IPS DF 4.7 (cell line): ENCODE measurements around the gene KCNG3.
A peak's percentile ranks its signal among the peaks of the same experiment; 100 is the strongest.

Experiments
- DNase-seq: peaks from one replicate; pipeline ENCODE4 v3.0.0-alpha.2; 2013; ENCODE audit warnings: low spot score; ENCODE audit errors: extremely low read depth

KCNG3 gene

GRCh38 chr2:42493468-42494354 lies at the start of gene KCNG3:
Gene KCNG3 (minus strand): TSS chr2:42493982. CDS start chr2:42493501, 481 bp downstream.
- DNase-seq: no peak

- DNase-seq: no peak
These were observed 49.1 kb upstream of the KCNG3 start for GRCh38 chr2:42542871-42543270.

GRCh38 chr2:42537493-42537892 lies 43.7 kb upstream of the KCNG3 start:
- DNase-seq: no peak

DNA sequence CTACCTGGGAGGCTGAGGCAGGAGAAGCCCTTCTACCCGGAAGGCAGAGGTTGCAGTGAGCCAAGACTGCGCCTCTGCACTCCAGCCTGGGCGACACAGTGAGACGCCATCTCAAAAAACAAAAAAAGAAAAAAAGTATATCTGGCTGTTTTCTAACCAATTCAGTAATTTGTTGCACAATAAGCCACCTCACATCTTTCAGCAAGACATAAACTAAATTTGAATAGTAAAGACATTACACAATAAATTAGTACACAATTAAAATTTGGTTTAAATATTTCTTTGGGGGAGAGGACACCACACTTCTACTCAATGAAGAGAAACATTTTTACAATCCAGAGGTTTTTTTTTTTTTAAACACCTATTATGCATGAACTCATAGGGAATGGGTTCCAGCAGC lies 38.6 kb upstream of the KCNG3 start:
- DNase-seq: no peak

DNA sequence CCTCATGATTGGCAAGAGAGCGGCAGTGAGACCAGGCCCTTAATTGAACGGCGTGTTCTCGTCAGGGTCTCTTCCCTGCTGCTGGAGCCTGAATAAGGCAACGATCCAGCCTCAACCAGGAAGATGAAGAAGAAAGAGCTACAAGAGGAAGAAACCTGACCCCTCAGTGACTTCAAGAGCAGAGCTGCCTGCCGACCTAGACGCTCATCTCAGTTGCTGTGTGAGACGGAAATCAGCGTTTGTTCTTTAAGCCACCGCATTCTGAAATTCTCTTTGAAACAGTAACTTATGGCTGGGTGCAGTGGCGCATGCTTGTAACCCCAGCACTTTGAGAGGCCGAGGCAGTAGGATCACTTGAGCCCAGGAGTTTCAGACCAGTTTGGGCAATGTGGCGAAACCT lies 29.6 kb upstream of the KCNG3 start:
- no peak for DNase-seq

DNA sequence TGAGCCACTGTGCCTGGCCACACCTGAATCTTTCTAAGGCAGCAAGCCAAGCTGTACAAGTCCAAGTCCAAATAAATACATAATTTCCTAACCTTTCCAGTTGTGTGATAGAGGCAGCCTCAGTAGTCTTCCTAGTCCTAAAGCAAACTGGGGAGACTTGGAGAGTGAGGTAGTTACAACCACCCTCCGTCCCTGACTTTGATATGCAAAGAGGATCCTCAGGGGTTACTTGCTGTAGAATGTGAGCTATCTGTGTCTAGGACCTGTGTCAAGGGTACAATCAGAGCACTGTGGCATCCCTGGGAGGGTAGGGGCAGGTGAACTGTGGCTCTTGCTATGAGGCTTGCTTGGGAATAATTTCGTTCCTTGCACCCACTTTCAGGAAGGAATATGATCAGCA lies 28.3 kb upstream of the KCNG3 start:
- DNase-seq: no peak

- no peak for DNase-seq
These were observed 25.8 kb upstream of the KCNG3 start for GRCh38 chr2:42519624-42520023.

- DNase-seq: no peak
These were observed 22.7 kb upstream of the KCNG3 start for GRCh38 chr2:42516418-42516901.

- DNase-seq: peak; percentile 80
These were observed 19.6 kb upstream of the KCNG3 start for GRCh38 chr2:42513252-42513918.

GRCh38 chr2:42510608-42511243 lies 16.9 kb upstream of the KCNG3 start:
- no peak for DNase-seq

- no peak for DNase-seq
These were observed 16.4 kb upstream of the KCNG3 start for GRCh38 chr2:42510191-42510590.

DNA sequence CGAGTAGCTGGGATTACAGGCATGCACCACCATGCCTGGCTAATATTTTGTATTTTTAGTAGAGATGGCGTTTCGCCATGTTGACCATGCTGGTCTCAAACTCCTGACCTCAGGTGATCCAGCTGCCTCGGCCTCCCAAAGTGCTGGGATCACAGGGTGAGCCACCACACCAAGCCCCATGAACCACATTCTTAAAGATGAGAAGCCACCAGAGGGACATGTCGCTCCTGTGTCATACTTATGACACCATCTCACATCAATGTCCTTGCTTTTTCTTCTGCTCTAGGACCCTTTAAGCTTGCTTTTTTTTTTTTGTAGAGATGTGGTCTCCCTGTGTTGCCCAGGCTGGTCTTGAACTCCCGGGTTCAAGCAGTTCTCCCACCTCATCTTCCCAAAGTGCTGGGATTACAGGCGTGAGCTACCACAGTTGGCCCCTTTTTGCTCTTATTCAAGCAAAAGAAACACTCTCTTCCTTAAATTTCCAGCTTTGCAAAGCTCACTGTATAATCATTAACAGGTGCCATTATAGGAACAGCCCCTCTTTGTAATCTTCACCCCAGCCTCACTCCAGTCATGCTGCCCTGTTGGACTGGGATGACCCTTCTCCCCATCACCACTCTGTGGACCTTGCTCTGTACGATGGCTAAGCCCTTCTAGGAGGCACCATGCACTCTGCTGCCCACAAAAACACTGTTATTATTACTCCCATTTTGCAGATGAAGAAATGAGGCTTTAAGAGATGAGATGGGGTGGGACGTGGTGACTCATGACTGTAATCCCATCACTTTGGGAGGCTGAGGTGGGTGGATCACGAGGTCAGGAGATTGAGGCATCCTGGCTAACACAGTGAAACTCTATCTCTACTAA lies 10.8 kb upstream of the KCNG3 start:
- no peak for DNase-seq

DNA sequence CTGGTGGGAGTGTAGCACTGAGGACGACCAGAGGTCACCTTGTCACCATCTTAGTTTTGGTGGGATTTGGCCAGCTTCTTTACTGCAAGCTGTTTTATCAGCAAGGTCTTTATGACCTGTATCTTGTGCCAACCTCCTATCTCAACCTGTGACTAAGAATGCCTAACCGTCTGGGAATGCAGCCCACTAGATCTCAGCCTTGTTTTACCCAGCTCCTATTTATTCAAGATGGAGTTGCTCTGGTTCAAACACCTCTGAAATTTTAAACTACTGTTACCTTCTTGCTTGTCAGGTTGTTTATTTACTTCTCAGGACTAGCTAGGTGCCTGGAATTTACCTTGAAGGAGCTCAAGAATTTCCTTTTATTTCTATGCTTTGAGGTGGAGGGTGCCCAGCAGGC lies 9.5 kb upstream of the KCNG3 start:
- no peak for DNase-seq

DNA sequence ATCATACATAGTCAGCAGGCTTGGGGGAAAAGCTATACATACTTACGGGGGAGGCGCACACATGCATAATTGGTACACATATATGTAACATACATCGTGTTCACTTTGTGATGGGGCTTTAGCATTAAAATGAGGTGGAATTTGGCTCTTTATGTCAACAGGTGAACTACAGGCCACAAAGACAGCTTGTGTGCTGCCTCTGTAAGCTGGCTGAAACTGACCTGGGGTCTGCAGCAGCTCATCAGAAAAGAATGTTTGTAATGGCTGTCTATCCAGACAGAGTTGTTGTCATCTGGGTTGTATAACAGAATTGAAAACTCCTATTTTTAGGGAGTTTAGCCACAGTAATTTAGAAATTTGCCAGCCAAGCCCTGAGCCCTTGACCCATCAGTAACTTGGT lies 4.7 kb upstream of the KCNG3 start:
- no peak for DNase-seq

DNA sequence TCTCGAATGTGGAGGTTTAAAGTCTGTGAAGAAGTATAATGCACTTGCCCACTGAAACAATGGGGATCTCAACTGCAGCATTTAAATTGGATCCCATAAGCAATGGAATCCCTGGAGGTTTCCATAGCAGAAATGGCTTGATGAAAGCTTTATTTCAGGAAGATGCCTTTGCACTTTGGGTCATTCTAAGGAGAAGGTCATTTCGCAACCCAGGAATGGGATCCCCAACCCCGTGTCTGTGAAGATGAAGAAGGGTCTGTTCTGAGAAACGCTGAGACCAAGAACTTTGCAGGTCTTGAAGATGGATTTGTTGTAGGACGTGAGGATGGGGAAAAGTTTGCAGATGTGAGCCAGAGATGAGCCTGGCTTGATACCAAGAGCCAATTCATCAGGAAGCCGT lies 1.8 kb upstream of the KCNG3 start:
- no peak for DNase-seq

GRCh38 chr2:42495234-42495581 lies 1.4 kb upstream of the KCNG3 start:
- DNase-seq: no peak

DNA sequence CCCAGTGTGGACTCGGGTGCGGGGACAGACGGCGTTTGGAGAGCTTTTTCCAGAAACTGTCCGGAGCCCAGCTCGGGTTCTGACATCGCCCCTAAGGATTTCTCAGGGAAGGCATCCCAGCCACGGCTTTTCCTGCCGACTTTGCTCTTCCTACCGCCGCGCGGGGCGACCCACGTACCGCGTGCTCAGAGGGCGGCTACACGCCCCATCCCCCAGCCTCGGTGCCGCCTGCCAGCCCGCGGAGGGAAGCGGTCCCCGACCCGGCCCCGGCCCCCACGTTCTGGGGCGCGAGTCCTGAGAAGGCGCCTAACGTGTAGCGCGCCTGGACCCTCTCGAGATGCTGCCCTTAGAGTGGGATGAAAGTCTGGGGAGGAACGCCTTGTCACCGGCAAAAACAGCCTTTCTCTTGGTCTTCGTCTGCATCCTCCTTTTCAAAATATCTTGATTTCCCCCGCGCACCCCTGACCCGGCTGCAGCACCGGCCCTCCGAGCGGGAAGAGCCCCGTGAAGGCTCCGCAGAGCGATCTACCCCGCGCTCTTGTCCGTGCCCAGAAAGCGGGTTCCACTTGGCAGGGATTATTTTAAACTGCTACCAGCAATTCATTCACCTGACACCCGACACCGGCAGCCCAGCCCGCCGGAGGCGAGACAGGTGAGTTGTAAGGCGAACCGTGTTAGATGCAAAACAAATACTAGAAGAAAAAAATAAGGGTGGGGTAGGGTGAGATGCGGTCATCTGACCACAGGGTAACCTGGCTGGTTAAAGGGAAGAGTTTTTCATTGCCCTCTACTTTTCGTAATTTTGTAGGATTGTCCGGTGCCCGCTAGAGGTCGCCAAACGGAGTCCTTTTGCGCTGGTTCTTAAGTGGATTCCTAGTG lies 812 bp upstream of the KCNG3 start:
- DNase-seq: peak; percentile 89

DNA sequence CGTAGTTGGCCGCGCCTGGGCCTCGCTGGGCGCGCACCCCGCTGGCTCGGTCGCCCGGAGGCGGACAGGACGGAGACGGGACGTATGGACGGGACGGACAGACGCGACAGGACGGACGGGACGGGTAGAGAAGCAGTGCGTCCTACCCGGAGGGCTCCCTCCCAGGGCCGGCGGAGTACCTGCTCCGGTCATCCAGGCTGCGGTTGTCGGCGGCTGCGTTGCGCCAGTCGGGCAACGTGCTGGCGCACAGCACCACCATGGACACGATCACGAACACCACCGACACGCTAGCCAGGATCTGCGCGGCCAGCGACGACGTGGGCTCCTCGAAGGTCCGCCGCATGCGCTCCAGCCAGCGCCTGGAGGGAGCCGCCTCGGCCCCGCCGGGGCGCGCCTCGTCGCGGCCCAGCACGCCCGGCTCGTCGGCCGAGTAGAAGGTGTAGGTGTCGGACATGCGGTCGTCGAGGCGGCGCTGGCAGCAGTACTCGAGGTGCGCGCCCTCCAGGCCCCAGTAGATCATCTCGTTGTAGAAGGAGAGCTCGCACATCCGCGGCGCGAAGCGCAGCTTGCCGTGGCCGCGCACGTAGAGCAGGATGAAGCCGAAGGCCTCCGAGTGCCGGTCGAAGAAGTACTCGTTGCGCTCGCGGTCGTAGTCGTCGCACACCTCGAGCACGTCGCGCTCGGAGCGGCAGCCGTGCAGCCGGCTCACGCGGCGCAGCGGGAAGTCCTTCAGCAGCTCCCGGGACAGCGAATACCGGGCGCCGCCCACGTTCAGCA lies 903 bp downstream of the KCNG3 start:
- no peak for DNase-seq

GRCh38 chr2:42488297-42488696 lies 5.5 kb downstream of the KCNG3 start:
- DNase-seq: no peak
